IPS-NIHi11 (cell line): Measurements from ENCODE around the gene RAD23B.
A peak's percentile ranks its signal among the peaks of the same experiment; 100 is the strongest.
"Not testable (repeated sequence)": the region's sequence is repeated elsewhere in the genome, so short reads cannot be mapped to it uniquely, and the experiment has no call there.

Source experiments
- DNase-seq: peaks from one replicate; pipeline ENCODE4 v3.0.0; 2012; ENCODE audit warnings: mixed read lengths, low spot score

Gene RAD23B

GRCh38 chr9:107282759-107283622 lies at the start of gene RAD23B:
Gene RAD23B, plus strand, starts transcription at chr9:107283279. Its CDS starts 351 bp downstream, at chr9:107283630.
- DNase-seq, result peak; percentile 94

DNA sequence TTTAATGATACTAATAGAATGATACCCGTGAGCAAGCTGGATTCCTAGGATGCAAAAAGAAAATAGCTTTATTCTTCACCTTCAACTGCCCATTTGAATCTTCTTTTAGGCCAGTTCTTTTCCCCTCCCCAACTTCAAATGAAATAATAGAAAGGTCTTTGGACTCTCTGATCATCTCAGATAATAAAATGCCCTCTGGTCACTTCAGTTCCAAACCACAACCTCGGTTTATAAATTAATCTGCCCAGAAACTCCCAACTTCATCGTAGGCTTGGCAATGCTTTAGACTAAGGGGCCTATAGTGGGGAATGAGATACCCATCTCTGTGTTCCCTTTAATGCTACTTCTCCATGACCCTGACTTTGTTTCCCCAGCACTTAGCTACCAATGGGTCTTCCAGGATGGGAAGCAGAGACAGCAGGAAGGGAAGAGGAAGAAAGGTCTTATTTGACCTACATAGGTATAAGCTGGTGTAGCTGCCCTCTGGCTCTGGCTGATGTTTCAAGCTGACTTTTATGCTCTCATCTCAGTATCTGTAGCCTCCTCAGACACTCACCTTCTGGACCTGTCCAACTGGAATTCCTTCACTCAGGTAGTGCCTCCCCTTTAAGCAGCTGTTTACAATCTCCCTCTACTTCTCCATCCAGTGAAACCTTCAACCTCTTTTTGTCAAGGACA lies 47.2 kb upstream of the RAD23B start:
- no peak for DNase-seq

DNA sequence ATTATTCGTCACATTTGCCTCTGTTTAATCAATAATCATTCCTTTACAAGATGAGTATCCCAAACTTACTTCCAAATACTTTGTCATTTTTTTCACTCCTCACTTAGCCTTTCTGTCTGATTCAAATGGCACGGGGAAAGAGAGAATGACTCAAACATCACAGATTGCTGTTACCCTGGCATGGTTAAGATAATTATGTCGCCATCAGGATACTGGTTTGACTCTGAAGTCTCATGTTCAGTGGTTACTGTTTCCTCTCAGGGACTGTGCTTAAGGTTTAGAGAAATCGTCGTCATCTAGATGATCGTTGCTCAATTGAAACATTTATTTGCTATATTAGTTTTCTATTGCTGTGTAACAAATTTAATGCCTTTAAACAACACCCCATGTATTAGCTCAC lies 45.2 kb upstream of the RAD23B start:
- no peak for DNase-seq

DNA sequence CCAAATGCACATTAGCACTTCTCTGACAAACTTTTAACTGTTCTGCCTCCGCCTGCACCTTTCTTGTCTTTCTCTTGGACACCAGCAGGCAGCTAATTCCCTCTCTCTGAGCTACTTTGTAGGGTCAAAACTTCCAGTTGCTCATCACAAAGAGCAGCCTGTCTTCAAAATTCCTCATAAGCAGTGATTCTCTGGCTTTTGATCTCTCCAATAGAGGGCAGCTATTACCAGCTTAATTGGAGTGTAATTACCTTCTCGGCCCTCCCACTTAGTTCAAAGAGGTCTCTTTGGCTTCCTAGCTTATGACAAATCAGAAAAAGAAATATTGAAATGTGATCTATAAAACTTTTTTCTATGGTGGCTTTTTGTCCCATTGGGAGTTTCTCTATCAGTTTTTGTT lies 43.6 kb upstream of the RAD23B start:
- DNase-seq, result no peak

GRCh38 chr9:107240260-107240659 lies 42.8 kb upstream of the RAD23B start:
- no peak for DNase-seq

DNA sequence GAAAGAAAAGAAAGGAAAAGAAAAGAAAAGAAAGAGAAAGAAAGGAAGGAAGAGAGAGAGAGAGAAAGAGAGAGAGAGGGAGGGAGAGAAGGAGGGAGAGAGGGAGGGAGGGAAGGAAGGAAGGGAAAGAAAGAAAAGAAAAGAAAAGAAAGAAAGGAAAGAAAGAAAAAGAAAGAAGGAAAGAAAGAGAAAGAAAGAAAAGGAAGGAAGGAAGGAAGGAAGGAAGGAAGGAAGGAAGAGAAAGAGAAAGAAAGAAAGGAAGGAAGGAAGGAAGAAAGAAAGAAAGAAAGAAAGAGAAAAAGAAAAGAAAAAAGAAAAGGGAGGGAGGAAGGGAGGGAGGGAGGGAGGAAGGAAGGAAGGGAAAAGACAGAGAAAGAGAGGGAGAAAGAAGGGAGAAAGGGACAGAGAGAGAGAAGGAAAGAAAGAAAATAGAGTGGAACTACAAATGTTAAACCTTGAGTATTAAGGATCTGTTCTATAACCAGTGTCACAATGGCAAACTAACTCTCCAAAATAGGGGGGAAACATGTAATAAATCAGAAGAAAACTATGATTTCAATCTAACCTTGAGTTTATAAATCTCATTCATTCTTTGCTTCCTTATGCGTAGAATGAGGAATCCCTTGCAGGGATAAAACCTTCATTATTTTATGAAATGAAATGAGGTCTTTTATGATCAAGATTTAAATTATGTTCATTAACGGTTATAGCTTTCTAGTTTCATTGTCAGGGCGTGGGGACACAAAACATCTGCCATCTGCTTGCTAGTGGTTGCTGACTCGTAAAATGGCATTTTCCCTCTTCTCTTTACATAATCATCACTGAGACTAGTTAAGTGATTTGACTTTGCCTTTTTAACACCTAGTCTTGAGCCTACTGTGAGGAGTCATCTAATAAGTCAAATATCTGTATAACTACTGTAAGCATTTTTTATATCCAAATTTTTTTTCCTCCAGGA lies 40.7 kb upstream of the RAD23B start:
- DNase-seq, result no peak

DNA sequence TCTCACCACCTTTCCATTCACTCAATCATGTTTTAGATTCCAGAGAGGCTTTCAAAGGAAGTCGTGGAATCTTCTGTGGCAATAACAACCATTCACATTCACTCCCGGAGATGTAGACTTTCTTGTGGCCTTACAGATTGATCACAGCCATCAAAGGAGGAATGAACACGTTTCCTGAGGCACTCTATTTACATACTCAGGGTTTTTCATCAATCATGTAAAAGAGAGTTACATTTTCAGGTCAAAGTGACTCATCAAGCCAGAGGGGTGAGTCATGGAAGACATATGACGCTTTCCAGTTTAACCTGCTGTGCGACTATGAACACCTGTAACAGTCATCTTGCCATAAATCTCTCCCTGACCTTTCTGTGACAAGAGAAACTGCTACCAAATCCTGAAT lies 39.3 kb upstream of the RAD23B start:
- no peak for DNase-seq

GRCh38 chr9:107246259-107247254 lies 36.5 kb upstream of the RAD23B start:
- DNase-seq, result no peak

GRCh38 chr9:107248714-107249113 lies 34.4 kb upstream of the RAD23B start:
- no peak for DNase-seq

GRCh38 chr9:107249131-107249533 lies 33.9 kb upstream of the RAD23B start:
- DNase-seq, result peak; percentile 19

DNA sequence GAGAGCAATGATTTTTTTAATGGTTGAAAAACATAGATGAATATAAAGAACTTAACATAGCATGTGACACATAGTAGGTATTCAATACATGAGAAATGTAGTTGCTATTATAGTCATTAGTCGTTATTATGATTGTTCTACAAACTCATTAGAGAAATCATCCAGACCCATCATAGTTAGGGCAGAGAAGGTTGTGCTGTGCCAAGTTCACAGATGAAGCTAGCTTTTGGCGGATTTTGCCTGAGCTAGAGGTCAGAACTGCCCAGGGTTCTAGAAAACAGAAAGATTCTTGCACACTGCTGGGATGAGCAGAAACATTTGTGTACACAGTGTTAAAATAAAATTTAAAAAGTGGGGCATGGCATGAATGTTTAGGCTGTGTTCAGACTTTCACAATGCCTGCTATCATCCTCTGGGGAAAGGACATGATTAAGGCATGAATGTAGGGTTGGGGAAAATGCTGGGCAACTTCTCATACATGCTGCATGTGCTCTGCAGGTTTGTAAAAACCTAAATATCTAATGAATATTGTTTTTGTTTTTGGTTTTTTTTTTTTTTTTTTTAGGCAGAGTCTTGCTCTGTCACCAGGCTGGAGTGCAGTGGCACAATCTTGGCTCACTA lies 33.3 kb upstream of the RAD23B start:
- DNase-seq, result no peak

- DNase-seq, result no peak
These were observed 31.2 kb upstream of the RAD23B start for GRCh38 chr9:107251756-107252322.

- DNase-seq, result no peak
These were observed 24.2 kb upstream of the RAD23B start for GRCh38 chr9:107258919-107259318.

- not testable (repeated sequence) for DNase-seq
These were observed 23.2 kb upstream of the RAD23B start for GRCh38 chr9:107259751-107260313.

GRCh38 chr9:107260437-107261081 lies 22.5 kb upstream of the RAD23B start:
- no peak for DNase-seq

- no peak for DNase-seq
These were observed 22.0 kb upstream of the RAD23B start for GRCh38 chr9:107261106-107261505.

- DNase-seq, result no peak
These were observed 19.8 kb upstream of the RAD23B start for GRCh38 chr9:107263289-107263688.

DNA sequence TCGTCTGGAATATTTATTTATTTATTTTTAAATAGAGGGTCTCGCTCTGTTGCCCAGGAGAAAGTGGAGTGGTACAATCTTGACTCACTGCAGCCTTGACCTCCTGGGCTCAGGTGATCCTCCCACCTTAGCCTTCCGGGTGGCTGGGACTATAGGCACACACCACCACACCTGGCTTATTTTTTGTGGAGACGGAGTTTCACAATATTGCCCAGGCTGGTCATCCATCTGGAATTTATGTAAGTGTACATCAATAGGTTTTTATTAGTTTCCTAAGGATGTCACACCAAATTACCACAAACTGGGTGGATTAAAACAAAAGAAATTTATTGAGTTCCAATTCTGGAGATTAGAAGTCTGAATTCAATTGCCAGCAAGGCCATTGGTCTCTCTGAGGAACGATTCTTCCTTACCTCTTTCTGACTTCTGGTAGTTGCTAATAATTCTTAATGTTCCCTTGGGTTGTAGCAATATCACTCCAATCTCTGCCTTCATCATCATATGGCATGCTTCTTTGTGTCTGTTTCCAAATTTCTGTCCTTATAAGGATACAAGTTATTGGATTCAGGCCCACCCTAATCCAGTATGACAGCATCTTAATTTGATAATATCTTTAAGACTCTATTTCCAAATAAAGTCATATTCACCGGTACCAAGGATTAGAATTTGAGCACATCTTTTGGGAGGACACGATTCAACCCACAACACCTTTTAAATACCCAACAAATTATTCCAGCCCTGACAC lies 16.3 kb upstream of the RAD23B start:
- DNase-seq, result no peak

DNA sequence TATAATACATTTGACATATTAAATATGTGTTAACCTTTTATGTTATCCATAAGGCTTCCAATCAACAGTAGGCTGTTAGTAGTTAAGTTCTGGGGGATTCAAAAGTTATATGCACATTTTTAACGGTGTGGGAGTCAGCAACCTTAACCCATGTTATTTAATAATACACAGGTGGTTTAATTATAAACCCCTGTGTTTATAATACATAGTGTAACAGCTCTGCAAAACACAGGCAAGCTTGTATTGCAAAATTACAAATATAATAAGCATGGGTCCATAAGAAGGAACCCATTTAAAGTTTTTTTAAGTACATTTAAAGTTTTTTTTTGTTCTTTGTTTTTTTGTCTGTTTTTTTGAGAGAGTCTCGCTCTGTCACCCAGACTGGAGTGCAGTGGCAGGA lies 14.5 kb upstream of the RAD23B start:
- no peak for DNase-seq
